HG03565 (cell line): ENCODE data around the gene BCL2L1.

ENCODE experiments used
- ATAC-seq: cut with Tn5 transposase; IDR thresholded peaks from one replicate; pipeline ENCODE4 v1.9.1; 2021; ENCODE audit warnings: mild to moderate bottlenecking, moderate library complexity; ENCODE audit not compliant: unreplicated experiment

Gene BCL2L1

GRCh38 chr20:31694842-31695593 lies 27.6 kb downstream of the BCL2L1 start:
- ATAC-seq = no peak

DNA sequence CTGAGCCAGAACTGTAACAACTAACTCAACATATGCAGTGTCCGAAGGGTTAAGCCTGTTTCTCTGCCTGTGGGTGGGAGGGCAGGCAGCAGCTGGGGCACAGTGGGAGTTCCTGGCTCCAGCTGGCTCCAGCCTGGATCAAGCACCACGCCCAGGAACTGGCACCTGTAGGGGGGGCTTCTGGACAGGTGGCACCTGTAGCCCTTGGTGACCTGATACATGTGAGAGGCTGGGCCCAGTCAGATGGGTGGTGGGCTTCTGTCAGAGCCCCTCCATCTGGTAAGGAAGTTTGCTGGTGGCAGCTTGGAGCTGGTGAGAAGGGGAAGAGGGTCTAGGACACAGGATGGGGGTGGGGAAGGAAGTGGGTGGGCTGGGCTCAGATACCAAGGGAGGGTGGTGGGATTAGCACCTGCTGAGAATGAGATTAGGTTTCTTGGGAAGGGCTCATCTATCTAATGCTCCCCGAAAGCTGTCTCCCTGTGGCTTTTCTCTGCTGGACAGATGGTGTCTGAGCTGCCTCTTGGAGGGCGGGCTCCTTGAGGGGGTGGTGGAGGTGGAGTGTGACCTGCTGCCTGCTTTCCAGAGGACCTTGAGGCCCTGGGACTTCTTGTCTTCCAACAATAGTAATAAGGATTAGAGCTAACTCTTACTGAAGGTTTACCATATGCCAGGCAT lies 28.5 kb downstream of the BCL2L1 start:
- ATAC-seq = no peak

DNA sequence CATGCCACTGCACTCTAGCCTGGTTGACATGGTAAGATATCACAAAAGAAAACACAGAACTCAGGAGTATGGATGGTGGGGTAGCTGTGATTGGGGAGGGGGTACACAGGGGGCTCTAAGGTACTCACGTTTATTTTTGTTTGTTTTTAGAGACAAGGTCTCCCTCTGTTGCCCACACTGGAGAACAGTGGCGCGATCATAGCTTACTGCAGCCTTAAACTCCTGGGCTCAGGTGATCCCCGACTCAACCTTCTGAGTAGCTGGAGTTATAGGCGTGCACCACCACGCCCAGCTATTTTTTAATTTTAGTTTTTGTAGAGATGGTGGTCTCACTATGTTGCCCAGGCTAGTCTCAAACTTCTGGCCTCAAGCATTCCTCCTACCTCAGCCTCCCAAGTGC lies 29.3 kb downstream of the BCL2L1 start:
- ATAC-seq = no peak

GRCh38 chr20:31691646-31692275 lies 30.9 kb downstream of the BCL2L1 start:
- ATAC-seq = peak; percentile 56

- no peak for ATAC-seq
These were observed 32.5 kb downstream of the BCL2L1 start for GRCh38 chr20:31690124-31690666.

DNA sequence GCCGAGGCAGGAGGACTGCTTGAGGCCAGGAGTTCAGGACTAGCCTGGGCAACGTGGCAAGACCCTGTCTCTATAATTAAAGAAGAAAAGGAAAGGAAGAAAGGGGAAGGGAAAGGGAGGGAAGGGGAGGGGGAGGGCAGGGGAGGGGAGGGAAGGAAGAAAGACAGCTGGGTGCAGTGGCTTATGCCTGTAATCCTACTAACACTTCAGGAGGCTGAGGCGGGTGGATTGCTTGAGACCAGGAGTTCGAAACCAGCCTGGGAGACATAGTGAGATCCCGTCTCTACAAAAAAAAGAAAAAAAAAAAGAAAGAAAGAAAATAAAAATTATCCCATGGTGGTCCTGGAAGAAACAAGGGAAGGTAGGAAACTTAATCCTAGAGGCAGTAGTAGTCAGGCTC lies 33.5 kb downstream of the BCL2L1 start:
- ATAC-seq = no peak

DNA sequence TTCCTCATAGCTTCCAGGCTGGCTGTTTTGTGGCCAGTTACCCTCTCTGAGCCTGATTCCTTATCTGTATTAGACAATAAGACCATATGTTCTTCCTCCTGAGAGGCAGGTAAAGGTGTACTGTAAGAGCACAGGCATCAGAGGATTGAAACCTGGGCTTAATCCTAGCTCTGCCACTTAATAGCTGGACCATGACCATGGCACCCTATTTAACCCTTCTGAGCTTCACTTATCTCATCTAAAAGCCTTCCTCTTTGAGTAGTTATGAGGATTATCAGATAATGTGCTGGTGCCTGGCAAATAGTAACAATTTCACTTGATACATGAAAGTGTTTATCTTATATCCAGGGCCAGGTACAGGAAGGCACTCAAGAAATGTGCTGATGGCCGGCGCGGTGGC lies 34.9 kb downstream of the BCL2L1 start:
- no peak for ATAC-seq

- no peak for ATAC-seq
These were observed 36.6 kb downstream of the BCL2L1 start for GRCh38 chr20:31685853-31686643.

DNA sequence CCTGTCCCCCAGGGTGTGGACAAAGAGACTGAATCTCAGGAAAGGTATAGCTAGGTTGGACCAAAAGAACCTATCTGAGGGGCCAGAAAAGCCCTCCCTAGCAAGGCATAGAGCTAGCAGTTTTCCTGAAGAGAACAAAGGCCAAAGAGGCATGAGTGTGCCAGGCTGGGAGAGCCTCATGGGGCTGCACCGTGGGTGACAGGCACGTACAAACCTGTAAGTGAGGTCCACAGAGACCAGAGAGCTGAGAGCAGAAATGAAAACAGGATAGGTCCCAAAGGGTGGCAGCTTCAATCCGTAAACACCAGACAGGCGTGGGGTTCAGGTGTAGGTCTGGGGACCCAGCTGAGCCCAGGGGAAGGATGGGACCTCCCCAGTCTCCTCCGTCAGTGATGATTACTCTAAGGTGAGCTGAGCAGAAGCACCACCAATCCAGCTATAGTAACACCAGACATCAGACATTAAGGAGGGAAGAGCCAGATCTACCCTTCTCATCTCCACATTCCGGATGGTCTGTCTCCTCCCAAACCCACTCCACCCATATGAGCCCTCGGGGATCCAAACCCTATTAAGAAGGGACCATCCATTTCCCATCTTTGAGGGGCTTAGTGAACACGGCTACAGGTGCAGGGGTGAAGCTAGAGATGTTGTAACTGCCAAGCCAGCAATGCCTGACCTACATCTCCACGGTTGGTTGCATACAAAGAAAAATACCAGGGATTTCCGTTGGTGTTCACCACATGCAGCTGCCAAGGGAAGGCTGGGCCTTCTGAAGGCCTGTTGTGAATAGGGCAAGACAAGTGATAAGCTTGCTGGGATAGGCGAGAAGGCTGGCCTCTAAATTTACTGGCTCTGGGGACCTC lies 38.3 kb downstream of the BCL2L1 start:
- ATAC-seq = no peak

- ATAC-seq = no peak
These were observed 39.7 kb downstream of the BCL2L1 start for GRCh38 chr20:31682927-31683326.

GRCh38 chr20:31682352-31682751 lies 40.3 kb downstream of the BCL2L1 start:
- ATAC-seq = no peak

DNA sequence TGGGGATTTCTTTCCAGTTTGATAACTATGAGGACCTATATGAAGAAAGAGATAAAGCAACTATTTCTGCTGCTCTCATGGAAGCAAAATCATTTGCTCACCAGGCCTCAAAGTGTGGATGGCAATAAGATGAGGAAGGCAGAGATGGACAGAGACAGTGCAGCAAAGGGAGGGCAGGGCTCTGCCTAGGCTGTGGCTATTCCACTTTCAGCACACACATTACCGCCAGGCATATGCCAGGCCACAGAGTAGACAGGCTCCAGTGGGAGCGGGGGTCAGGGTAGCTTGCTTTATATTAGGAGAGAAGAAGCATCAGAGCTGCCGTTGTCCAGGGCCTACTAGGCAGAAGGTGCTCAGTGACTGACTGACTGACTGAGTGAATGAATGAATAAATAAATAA lies 40.9 kb downstream of the BCL2L1 start:
- ATAC-seq = no peak

DNA sequence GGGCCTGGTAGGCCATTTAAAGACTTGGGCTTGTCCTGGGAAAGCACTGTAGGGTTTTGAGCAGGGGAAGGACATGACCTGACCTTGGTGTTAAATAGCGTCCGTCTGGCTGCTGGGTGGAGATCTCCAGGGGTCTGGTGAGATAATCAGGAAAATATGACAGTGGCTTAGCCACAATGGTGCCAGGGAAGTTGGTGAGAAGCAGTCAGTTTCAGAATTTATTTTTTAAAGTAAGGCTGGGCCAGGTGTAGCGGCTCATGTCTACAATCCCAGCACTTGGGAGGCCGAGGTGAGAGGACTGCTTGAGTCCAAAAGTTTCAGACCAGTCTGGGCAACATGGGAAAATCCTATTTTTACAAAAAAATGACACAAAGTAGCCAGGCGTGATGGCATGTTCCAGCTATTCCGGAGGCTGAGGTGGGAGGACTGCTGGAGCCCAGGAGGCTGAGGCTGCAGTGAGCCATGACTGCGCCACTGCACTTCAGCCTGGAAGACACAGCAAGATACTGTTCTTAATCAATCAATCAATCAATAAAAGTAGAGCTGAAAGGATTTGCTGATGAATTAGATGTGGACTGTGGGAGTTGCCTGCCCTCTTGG lies 41.4 kb downstream of the BCL2L1 start:
- ATAC-seq = no peak

- no peak for ATAC-seq
These were observed 42.2 kb downstream of the BCL2L1 start for GRCh38 chr20:31680286-31681127.

DNA sequence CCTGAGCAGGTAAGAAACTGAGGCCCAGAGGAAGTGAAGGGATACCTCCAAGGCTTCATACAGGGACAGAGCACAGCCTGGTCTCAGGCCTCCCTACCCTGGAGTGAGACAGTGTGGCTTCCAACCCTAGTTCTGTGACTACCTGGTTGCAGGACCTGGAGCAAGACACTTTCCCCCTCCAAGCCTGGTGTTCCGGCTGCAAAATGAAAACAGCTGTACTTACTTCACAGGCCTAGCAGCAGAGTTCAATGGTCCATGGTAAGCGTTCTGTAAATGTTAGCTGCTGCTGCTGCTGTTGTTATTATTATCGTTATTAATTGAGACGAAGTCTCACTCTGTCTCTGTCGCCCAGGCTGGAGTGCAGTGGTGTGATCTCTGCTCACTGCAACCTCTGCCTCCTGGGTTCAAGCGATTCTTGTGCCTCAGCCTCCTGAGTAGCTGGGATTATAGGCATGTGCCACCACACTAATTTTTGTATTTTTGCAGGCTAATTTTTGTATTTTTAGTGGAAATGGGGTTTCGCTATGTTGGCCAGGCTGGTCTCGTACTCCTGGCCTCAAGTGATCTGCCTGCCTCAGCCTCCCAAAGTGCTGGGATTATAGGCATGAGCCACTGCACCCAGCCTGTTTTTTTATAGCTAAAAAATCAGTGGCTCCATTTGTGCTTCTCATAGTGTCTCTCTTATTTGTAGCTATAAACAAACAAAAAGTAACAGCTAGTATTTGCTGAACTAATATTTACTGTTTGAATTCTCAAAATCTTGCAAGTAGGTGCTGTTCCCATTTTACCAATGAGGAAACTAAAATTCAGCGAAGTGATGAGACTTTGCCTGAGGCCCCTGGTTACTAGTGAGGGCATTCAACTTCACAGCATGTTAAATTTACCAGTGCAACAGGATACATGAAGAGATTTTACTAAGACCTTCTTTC lies 43.0 kb downstream of the BCL2L1 start:
- ATAC-seq = no peak

DNA sequence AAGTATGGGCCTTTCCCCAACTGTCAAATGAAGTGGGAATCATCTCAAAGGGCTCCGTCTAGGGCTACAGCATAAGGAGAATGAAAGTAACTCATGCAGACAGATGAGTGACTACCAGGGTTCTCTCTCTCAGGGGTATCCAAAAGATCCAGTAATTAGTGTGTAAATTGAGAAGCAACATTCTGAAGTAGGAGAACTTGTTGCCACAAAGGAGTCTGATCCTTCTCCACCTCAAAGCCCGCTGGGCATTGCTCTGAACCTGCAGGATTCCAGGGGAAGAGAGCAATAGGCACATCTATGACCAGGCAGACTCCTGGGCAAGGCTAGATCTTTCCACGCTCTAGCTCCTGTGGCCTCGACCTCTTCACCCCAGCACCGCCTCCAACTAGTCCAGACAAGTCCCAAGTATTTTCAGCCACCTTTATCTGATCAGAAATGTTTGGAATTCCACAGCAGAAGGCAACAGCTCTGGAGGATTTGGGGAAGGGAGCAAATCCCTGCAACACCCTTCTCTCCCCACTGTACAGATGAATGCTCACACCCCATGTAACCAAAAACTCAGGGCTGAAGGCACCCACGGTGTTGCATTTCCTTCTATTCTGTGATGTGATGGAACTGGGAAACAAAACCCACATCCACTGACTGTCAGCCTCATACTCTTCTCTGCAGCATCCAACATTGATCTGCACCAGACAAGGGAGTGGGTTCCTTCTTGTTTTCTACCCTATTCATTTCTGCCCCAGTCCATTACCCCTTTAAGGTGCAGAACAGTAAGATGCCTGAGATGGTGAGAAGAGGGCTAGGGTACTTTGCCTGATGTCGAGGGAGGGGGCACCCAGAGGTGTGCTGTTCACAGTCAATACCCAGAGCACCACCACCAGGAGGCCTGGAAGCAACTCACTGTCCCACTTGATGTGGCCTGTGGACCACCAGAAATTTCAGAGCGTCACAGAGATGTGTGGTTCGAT lies 44.0 kb downstream of the BCL2L1 start:
- ATAC-seq = no peak
